Measurements from ENCODE around the gene GAS2L1. TPM values are rescaled to one million over a fixed set of nuclear protein-coding genes. Genes with fewer than 3 reads are reported as not detected.

GAS2L1 gene
- total RNA-seq, 1 donor from 2014 or later, result not detected

GRCh38 chr22:29269230-29269604, 37.2 kb upstream of the GAS2L1 start:
- CTCF ChIA-PET, result no interaction called here
- TF ChIP-seq CTCF (IDR thresholded peaks at IDR 0.05), result no peak
- intact Hi-C loops (cut with micrococcal nuclease), result loop anchor here (5.0 to 10.0 kb wide), 5 partner anchors 197 to 1354 kb away; partner anchors contain the start of genes CHEK2, HSCB, KREMEN1 and PITPNB
- POLR2A ChIA-PET, result interaction anchor here (1.7 kb wide), 1 partner anchor 116 kb away, joined by 6 read pairs; no protein-coding TSS in a partner anchor
- Mint-ChIP-seq H3K4me1 (peaks cover 69% of the 10 kb centered on the region), H3K36me3 (ENCODE audit: low read depth) (peaks cover 64% of the 10 kb centered on the region), H3K9me3 (no peaks in the 10 kb centered on the region), H3K27me3 (no peaks in the 10 kb centered on the region), H3K4me3 (peak overlapping the region; percentile 96), H3K27ac (peak overlapping the region; percentile 100)
- ATAC-seq (ENCODE audit: low read depth) (no peak), DNase-seq (no peak)

- POLR2A ChIA-PET, result interaction anchor here (0.7 to 1.1 kb wide), 3 partner anchors 42 to 1700 kb away, joined by 3 read pairs; no protein-coding TSS in a partner anchor
- TF ChIP-seq CTCF (IDR thresholded peaks at IDR 0.05), result no peak
- Mint-ChIP-seq H3K27me3 (no peaks in the 10 kb centered on the region), H3K27ac (peak overlapping the region; percentile 100), H3K9me3 (no peaks in the 10 kb centered on the region), H3K4me1 (peaks cover 74% of the 10 kb centered on the region), H3K36me3 (ENCODE audit: low read depth) (peaks cover 66% of the 10 kb centered on the region), H3K4me3 (peak overlapping the region; percentile 96)
- intact Hi-C loops (cut with micrococcal nuclease), result loop anchor here (2.0 to 10.0 kb wide), 6 partner anchors 19 to 1355 kb away; partner anchors contain the start of genes CHEK2, HSCB, KREMEN1 and PITPNB
- DNase-seq (no peak), ATAC-seq (ENCODE audit: low read depth) (no peak)
- CTCF ChIA-PET, result no interaction called here
Observed at GRCh38 chr22:29269731-29270474, 36.5 kb upstream of the GAS2L1 start.

DNA sequence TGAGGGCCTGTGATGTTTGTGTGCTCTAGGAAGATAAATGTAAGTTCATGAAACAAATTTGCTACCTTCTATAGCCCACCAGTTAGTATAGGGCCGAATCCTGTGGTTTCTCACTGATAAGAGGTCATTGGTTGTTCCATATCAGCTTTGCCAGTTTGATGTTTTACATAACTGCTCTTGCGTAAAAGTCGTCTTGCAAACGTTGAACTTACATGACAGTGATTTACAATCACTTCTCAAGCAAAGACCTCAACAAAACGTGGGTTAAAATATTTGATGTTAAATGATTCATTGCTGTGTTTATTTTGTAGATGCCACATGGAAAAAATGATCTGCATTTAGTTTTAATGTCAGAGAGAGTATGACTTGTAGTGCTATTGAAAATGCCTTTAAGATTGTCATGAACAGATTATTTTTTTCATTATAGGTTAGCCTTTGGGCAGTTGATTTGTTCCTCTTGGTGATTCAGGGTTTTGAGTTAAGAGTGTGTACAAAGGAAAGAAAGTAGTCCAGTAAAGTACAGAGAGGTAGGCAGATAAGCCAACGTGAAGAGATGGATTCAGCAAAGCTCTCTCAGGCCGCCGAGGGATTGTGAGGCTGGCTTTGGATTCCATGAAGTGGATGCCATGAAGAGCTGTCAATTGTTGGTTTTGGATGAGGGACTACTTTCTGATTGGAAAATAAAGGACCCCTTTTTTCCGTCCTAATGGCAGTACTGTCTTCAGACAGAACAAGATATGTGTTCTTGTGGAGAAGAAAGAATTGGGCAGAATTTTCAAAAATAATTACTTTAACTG, 35.8 kb upstream of the GAS2L1 start:
- CTCF ChIA-PET, result no interaction called here

GRCh38 chr22:29272624-29273023, 33.8 kb upstream of the GAS2L1 start:
- DNase-seq (no peak), ATAC-seq (ENCODE audit: low read depth) (no peak)
- H3K9me3 Mint-ChIP-seq, result no peaks in the 10 kb centered on the region
- no peak for TF ChIP-seq CTCF (IDR thresholded peaks at IDR 0.05)
- H3K36me3 Mint-ChIP-seq (ENCODE audit: low read depth), result peaks cover 90% of the 10 kb centered on the region
- H3K27me3 Mint-ChIP-seq, result no peaks in the 10 kb centered on the region
- H3K4me3 Mint-ChIP-seq, result no peak overlapping the region
- H3K27ac Mint-ChIP-seq, result no peak overlapping the region
- H3K4me1 Mint-ChIP-seq, result peaks cover 77% of the 10 kb centered on the region
- ChIA-PET POLR2A (no interaction called here), CTCF (no interaction called here)
- intact Hi-C loops (cut with micrococcal nuclease), result no loop called here

More for the DNA sequence above, 35.8 kb upstream of the GAS2L1 start:
- POLR2A ChIA-PET, result interaction anchor here (0.7 to 1.1 kb wide), 3 partner anchors 41 to 1699 kb away, joined by 3 read pairs; no protein-coding TSS in a partner anchor
- Mint-ChIP-seq H3K9me3 (no peaks in the 10 kb centered on the region), H3K36me3 (ENCODE audit: low read depth) (peaks cover 74% of the 10 kb centered on the region), H3K4me3 (peak overlapping the region; percentile 96), H3K4me1 (peaks cover 81% of the 10 kb centered on the region), H3K27ac (peak overlapping the region; percentile 13), H3K27me3 (no peaks in the 10 kb centered on the region)
- no peak for TF ChIP-seq CTCF (IDR thresholded peaks at IDR 0.05)
- ATAC-seq (ENCODE audit: low read depth), result no peak
- no peak for DNase-seq
- intact Hi-C loops (cut with micrococcal nuclease), result loop anchor here (2.0 kb wide), 1 partner anchor 18 kb away; no protein-coding TSS in a partner anchor

GRCh38 chr22:29275167-29275566, 31.3 kb upstream of the GAS2L1 start:
- ChIA-PET POLR2A (no interaction called here), CTCF (no interaction called here)
- Mint-ChIP-seq H3K27ac (no peak overlapping the region), H3K36me3 (ENCODE audit: low read depth) (peaks cover 94% of the 10 kb centered on the region), H3K9me3 (no peaks in the 10 kb centered on the region), H3K4me1 (peaks cover 62% of the 10 kb centered on the region), H3K4me3 (no peak overlapping the region), H3K27me3 (no peaks in the 10 kb centered on the region)
- no peak for DNase-seq
- ATAC-seq (ENCODE audit: low read depth), result no peak
- TF ChIP-seq CTCF (IDR thresholded peaks at IDR 0.05), result no peak
- intact Hi-C loops (cut with micrococcal nuclease), result no loop called here

Data from activated B cell treated with CpG ODN at 0.5 μM for 24 hours (primary cell).